DND-41 (cell line): Measurements from ENCODE around the gene TSC22D4.
"Not testable (repeated sequence)": the region's sequence is repeated elsewhere in the genome, so short reads cannot be mapped to it uniquely, and the experiment has no call there.

Experiments used
- ATAC-seq: fragments of 200-7000 bp; cut with Tn5 transposase; 3 replicates; pipeline ENCODE4 v1.9.1; 2021; ENCODE audit warnings: low read depth; ENCODE audit not compliant: insufficient read depth
- DNase-seq: peaks from one replicate; pipeline ENCODE4 v3.0.0-alpha.2; 2020
- H2AFZ ChIP-seq: 2 replicates; pipeline ENCODE4 v1.6.0; 2012; ENCODE audit warnings: low read depth, low read length
- H3K27ac ChIP-seq: 2 replicates; pipeline ENCODE4 v1.5.1; 2012; ENCODE audit warnings: low read length, inconsistent platforms
- H3K27me3 ChIP-seq: fragments of 200-600 bp; sonication (generic); 2 replicates; pipeline ENCODE4 v1.6.0; 2012; ENCODE audit warnings: low read length, mild to moderate bottlenecking, inconsistent platforms; ENCODE audit not compliant: insufficient read depth, poor library complexity
- H3K36me3 ChIP-seq: 2 replicates; pipeline ENCODE4 v1.5.1; 2012; ENCODE audit warnings: low read length, inconsistent platforms; ENCODE audit not compliant: insufficient read depth
- H3K4me1 ChIP-seq: 2 replicates; pipeline ENCODE4 v1.5.1; 2012; ENCODE audit warnings: mild to moderate bottlenecking, low read length; ENCODE audit not compliant: insufficient read depth
- H3K4me2 ChIP-seq: 2 replicates; pipeline ENCODE4 v1.6.0; 2012; ENCODE audit warnings: mild to moderate bottlenecking, moderate library complexity, low read length, inconsistent platforms; ENCODE audit not compliant: insufficient read depth
- H3K4me3 ChIP-seq, 2 experiments: fragments of 200-600 bp in 1 of 2; shearing (Covaris generic) in 1 of 2; 2 replicates each; pipeline ENCODE4 v1.5.1; 2012 to 2016; ENCODE audit warnings: inconsistent platforms in 2 of 2, low read length in 2 of 2, mild to moderate bottlenecking in 2 of 2, low read depth in 1 of 2, moderate library complexity in 1 of 2
- H3K79me2 ChIP-seq: 2 replicates; pipeline ENCODE4 v1.6.0; 2012; ENCODE audit warnings: low read length, inconsistent platforms; ENCODE audit not compliant: insufficient read depth
- H3K9ac ChIP-seq: 2 replicates; pipeline ENCODE4 v1.6.0; 2012; ENCODE audit warnings: low read depth, mild to moderate bottlenecking, inconsistent platforms, low read length, moderate library complexity
- H3K9me3 ChIP-seq: 2 replicates; pipeline ENCODE4 v1.5.1; 2012; ENCODE audit warnings: low read length, moderate library complexity, mild to moderate bottlenecking, inconsistent platforms; ENCODE audit not compliant: insufficient read depth, severe bottlenecking
- H4K20me1 ChIP-seq: 2 replicates; pipeline ENCODE4 v1.6.0; 2012; ENCODE audit warnings: low read length; ENCODE audit not compliant: insufficient read depth
- EZH2 ChIP-seq: IDR thresholded peaks from 3 replicates; pipeline ENCODE4 v1.6.1; 2012; ENCODE audit warnings: borderline replicate concordance, low read depth, mild to moderate bottlenecking, moderate library complexity, low read length, inconsistent platforms; ENCODE audit not compliant: severe bottlenecking
- TF ChIP-seq, protein P1 (sequence below): IDR thresholded peaks from 2 replicates; pipeline ENCODE4 v1.5.1; 2012; ENCODE audit warnings: borderline replicate concordance, low read length, moderate library complexity, mild to moderate bottlenecking; ENCODE audit not compliant: poor library complexity, severe bottlenecking; ENCODE audit errors: extremely low read depth

Gene TSC22D4

DNA sequence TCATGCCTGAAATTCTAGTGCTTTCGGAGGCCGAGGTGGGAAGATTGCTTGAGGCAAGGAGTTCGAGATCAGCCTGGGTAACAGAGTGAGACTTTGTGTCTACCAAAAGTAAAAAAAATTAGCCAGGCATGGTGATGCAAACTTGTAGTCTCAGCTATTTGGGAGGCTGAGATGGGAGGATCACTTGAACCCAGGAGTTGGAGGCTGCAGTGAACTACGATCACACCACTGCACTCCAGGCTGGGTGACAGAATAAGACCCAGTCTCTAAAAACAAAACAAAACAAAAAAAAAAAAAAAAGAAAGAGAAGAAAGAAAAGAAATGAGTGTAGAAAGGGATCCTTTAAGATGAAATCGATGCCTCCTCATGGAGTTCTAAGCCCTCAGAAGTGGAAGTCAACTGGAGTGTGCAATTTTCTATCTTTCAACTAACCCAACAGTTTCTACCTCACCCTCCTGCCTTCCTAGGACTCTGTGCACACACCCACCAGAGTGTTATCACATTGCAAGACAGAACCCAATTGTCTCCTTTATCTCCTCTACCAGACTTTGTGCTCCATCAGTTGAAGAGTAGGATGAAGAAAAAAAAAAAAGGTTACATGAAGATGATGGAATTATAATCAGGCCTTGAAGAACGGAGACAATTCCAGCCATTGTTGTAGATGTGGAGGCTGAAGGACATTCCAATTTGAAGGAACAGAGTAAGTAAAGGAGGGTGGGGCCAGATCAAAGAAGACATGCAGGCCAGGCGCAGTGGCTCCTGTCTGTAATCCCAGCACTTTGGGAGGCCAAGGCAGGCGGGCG is 31.6 kb upstream of the TSC22D4 start:
- no peak overlapping the region for H3K27ac ChIP-seq
- H3K4me2 ChIP-seq = no peak overlapping the region
- H3K27me3 ChIP-seq = peaks cover 5% of the 10 kb centered on the region

DNA sequence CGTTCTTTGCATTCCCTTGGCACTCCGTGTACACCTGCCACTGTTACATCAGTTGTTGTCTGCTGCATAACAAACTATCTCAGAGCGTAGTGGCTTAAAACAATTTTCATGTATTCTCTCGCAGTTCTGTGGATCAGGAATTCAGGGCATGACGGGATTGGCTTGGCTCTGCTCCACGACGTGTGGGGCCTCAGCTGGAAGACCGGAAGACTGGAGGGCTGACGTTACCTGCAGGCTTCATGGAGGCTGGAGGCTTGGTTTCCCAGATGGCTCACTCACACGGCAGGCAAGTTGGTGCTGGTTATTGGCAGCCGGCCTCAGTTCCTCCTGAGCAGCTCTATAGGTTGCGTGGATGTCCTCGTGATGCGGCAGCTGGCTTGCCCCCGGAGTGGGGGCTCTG is 30.2 kb upstream of the TSC22D4 start:
- H3K36me3 ChIP-seq = no peaks in the 10 kb centered on the region
- no peak overlapping the region for H3K4me2 ChIP-seq
- DNase-seq = no peak
- H4K20me1 ChIP-seq = no peaks in the 10 kb centered on the region
- TF ChIP-seq EZH2 = no peak
- no peak overlapping the region for H3K4me3 ChIP-seq
- no peaks in the 10 kb centered on the region for H3K27me3 ChIP-seq
- no peak overlapping the region for H3K27ac ChIP-seq
- H3K9ac ChIP-seq = no peak overlapping the region
- no peak overlapping the region for H2AFZ ChIP-seq
- no peaks in the 10 kb centered on the region for H3K79me2 ChIP-seq
- ATAC-seq = no peak
- no peaks in the 10 kb centered on the region for H3K4me1 ChIP-seq
- H3K9me3 ChIP-seq = no peaks in the 10 kb centered on the region

More for the DNA sequence above, 31.6 kb upstream of the TSC22D4 start:
- H2AFZ ChIP-seq = no peak overlapping the region
- H4K20me1 ChIP-seq = no peaks in the 10 kb centered on the region
- TF ChIP-seq, protein P1, sequence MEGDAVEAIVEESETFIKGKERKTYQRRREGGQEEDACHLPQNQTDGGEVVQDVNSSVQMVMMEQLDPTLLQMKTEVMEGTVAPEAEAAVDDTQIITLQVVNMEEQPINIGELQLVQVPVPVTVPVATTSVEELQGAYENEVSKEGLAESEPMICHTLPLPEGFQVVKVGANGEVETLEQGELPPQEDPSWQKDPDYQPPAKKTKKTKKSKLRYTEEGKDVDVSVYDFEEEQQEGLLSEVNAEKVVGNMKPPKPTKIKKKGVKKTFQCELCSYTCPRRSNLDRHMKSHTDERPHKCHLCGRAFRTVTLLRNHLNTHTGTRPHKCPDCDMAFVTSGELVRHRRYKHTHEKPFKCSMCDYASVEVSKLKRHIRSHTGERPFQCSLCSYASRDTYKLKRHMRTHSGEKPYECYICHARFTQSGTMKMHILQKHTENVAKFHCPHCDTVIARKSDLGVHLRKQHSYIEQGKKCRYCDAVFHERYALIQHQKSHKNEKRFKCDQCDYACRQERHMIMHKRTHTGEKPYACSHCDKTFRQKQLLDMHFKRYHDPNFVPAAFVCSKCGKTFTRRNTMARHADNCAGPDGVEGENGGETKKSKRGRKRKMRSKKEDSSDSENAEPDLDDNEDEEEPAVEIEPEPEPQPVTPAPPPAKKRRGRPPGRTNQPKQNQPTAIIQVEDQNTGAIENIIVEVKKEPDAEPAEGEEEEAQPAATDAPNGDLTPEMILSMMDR = no peak
- no peak for TF ChIP-seq EZH2
- H3K9ac ChIP-seq = no peak overlapping the region
- no peaks in the 10 kb centered on the region for H3K79me2 ChIP-seq
- DNase-seq (no peak), ATAC-seq (no peak)
- H3K36me3 ChIP-seq = no peaks in the 10 kb centered on the region
- no peak overlapping the region for H3K4me3 ChIP-seq
- no peaks in the 10 kb centered on the region for H3K4me1 ChIP-seq
- H3K9me3 ChIP-seq = no peaks in the 10 kb centered on the region

DNA sequence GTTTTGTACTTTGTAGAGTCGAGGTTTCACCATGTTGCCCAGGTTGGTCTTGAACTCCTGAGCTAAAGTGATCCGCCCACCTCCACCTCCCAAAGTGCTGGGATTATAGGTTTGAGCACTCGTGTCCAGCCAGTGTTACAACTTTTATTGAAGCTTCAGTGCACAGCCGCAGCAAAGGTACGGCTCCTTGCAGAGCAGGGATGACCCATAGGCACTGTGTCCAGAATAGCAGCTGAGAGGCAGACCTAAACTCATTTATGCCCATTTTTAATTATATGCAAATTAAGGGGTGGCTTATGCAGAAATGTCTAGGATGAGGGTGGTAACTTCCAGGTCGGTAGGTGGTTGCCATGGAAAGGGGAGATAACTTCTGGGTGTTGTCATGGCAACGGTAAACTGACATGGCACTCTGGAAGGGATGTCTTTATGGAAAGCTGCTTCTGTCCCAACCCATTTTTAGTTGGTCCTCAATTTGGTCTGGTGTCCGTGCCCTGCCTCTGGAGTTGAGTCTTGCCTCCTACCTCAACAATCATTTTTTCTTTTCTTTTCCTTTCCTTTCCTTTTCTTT is 27.4 kb upstream of the TSC22D4 start:
- Histone ChIP-seq H3K36me3 (no peaks in the 10 kb centered on the region), H3K4me1 (no peaks in the 10 kb centered on the region), H3K79me2 (no peaks in the 10 kb centered on the region), H3K4me2 (no peak overlapping the region), H2AFZ (no peak overlapping the region), H3K27me3 (no peaks in the 10 kb centered on the region), H3K27ac (no peak overlapping the region), H3K4me3 (no peak overlapping the region), H4K20me1 (no peaks in the 10 kb centered on the region), H3K9ac (no peak overlapping the region), H3K9me3 (no peaks in the 10 kb centered on the region)
- DNase-seq = no peak
- TF ChIP-seq, protein P1 = no peak
- no peak for TF ChIP-seq EZH2
- ATAC-seq = no peak

DNA sequence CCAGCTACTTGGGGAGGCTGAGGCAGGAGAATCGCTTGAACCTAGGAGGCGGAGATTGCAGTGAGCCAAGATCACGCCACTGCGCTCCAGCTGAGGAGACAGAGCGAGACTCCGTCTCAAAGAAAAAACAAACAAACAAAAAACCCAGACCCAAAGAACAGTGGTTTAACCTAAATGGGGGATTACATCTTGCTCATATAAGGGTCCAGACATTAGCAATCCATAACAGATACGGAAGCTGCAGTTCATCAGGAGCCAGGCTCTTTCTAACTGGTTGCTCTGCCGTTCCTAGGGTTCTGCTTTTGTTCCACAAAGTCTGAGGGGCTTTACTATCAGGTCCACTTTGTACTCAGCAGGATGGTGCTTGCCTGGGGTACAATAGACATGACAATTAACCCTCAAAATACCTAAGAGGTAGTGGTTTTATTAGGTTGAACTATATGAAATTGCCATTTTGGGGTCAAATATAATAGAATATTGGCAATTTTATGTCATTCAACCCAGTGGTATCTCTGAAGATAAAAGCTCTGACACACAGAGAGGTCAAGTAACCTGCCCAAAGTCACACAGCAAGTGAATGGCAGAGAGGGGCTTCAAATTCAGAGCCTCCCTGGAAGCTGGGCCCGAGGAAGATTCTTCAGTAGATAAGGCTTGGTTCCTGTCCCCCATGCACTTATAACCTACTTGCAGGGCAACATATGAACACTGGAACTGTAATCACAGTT is 26.0 kb upstream of the TSC22D4 start:
- ATAC-seq (no peak), DNase-seq (no peak)
- Histone ChIP-seq H3K36me3 (no peaks in the 10 kb centered on the region), H3K4me2 (no peak overlapping the region), H3K27ac (no peak overlapping the region), H4K20me1 (no peaks in the 10 kb centered on the region), H3K27me3 (no peaks in the 10 kb centered on the region), H3K4me3 (no peak overlapping the region), H2AFZ (no peak overlapping the region), H3K79me2 (no peaks in the 10 kb centered on the region), H3K4me1 (no peaks in the 10 kb centered on the region), H3K9ac (no peak overlapping the region), H3K9me3 (no peaks in the 10 kb centered on the region)
- TF ChIP-seq, protein P1 = no peak
- no peak for TF ChIP-seq EZH2

DNA sequence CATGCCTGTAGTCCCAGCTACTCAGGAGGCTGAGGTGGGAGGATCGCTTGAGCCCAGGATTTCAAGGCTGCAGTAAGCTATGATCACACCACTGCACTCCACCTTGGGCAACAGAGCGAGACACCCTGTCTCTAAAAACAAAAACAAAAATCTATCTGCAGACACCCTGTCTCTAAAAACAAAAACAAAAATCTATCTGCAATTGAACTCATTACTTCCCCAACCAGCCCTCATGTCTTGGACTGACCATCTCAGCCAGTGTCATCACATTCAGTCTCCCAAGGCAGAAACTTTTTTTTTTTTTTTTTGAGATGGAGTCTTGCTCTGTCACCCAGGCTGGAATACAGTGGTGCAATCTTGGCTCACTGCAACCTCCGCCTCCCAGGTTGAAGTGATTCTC is 25.0 kb upstream of the TSC22D4 start:
- H3K4me2 ChIP-seq, H3K9ac ChIP-seq, H3K4me1 ChIP-seq, H3K79me2 ChIP-seq, H3K4me3 ChIP-seq, H3K36me3 ChIP-seq, DNase-seq, H2AFZ ChIP-seq, ATAC-seq, H3K27ac ChIP-seq, H3K27me3 ChIP-seq, H3K9me3 ChIP-seq, H4K20me1 ChIP-seq: not testable (repeated sequence)
